NOMO-1 treated with dmso at 0.1 percent for 144 hours (cell line): Measurements from ENCODE around the gene LRTM1.

Experiments
- DNase-seq: peaks from one replicate; lab custom pipeline; 2025; ENCODE audit not compliant: unreplicated experiment; lab: John Stamatoyannopoulos, UW

LRTM1 gene

GRCh38 chr3:54897028-54897711 lies 30.7 kb downstream of the LRTM1 start:
- DNase-seq = no peak

GRCh38 chr3:54895613-54896012 lies 32.2 kb downstream of the LRTM1 start:
- DNase-seq = no peak

- DNase-seq = no peak
Observed at GRCh38 chr3:54892168-54892567, 35.7 kb downstream of the LRTM1 start.

GRCh38 chr3:54891540-54891897 lies 36.3 kb downstream of the LRTM1 start:
- no peak for DNase-seq

DNA sequence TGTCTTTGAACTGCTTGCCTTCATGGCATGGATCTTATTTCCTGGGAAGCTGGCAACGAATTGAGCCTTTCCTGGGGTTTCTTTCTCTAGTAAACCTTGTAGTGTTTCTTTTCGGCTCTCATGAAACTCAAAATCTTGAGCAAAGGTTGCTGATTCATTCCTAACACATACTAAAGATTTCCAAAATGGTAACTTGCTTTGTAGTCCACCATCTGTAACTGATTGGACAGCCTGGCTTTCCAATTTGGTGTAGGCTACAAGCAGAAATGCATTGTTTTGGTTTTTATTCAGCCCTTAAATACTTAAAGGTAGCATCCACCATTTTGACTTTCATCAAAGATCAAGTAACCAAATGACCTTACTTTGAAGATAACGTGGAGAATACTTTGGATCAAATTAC lies 38.1 kb downstream of the LRTM1 start:
- DNase-seq = no peak

- no peak for DNase-seq
Observed at GRCh38 chr3:54888873-54889272, 39.0 kb downstream of the LRTM1 start.

GRCh38 chr3:54888162-54888561 lies 39.7 kb downstream of the LRTM1 start:
- no peak for DNase-seq

DNA sequence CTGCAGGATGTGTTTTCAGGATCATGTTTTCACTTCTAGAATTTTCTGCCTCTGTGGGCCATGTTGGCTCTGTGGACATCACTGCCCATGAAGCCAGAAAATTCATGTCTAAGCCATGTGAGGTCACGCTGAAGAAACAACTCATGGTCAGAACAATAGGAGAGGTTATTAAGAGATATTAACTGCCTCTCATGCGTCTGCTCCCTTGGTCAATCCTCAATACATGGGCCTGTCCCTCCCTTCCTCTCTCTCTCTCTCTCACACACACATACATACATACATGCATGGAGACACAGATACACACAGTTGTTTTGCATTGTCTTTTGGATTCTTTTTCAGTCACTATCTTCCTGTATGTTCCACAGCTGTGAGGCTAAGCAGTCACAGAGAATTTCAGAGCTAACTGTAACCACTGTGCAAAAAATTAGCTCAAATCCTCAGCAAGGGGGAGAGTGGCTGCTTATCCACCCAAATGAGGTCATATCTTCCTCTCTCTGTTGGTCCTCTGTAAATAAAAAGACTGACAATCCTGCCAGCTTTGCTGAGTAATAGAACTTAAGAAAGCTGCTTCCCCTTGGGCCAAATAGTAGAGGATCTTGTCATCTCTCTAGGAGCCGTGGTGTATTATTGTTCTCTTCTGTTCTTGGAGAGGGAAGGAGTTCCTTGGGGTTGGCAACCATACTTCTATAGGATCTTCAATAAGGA lies 45.6 kb downstream of the LRTM1 start:
- DNase-seq = no peak

- DNase-seq = no peak
Observed at GRCh38 chr3:54878145-54878544, 49.7 kb downstream of the LRTM1 start.

DNA sequence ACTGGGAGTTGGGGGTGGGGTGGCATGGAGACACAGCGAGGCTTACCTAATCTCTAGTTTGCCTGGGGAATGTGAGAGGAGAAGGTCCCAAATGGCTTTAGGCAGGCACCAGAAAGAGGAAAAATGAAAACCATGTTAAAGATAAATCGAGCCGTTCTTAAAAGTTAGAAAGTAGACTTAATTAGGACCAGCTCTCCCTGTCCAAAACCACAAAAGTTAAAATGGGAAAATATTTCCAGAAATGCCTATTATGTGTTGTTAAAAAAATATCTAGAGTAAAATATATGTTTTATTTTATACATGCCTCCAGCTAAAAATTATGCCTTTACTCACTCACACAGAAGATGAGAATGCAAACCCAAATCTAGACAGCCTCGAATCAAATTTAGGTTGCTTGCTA lies 50.1 kb downstream of the LRTM1 start:
- DNase-seq = no peak

DNA sequence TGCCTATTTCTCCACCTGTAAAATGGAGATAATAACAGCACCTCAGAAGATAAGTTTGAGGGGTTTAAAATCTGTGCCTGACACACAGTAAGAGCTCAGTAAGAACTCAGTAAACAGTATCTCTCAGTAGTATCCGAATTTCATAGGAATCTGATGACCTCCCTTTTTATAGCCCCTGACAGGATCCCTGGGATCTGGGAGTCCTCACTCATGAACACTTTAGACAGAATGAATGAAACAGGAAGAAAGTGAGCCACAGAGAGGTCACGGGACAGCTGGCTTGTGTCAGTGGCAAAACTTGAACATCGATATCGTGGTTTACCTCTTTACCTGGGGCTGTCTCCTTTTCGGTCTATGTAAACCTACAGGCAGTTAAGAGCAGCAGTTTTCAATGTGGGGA lies 51.2 kb downstream of the LRTM1 start:
- DNase-seq = no peak

- no peak for DNase-seq
Observed at GRCh38 chr3:54875596-54876268, 52.1 kb downstream of the LRTM1 start.

DNA sequence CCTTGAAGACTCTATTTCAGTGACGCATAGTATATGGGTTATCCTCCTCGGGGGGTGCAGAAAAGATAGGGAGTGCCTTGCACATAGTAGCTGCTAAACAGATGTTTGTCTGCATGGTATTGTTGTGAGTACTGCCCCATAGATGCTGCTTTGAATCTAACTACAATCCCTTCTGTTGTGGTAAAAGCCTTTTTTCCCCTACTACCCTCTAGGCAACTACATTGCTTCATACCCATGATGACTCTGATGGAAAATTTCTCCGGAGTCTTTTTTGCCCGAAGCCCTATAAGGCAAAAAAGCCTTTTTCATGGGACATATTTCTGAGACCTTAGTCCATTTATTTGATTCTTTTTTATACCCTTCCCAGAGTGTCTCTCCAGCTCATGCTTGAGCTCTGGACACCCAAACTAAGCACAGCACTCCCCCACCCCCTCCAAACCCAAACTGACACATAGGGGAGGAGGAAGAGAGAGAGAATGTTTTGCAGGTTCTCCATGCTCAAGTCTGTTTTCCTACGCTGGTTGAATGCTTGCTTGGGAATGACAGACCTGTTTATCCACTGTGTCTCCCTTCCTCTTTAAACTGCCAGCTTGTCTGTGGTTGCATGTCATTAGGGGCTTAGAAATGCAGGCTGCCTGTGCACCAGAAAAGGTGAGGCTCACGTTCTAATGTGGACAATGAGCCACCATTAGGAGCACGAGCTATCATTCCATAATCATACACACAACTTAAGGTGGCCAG lies 52.9 kb downstream of the LRTM1 start:
- no peak for DNase-seq

DNA sequence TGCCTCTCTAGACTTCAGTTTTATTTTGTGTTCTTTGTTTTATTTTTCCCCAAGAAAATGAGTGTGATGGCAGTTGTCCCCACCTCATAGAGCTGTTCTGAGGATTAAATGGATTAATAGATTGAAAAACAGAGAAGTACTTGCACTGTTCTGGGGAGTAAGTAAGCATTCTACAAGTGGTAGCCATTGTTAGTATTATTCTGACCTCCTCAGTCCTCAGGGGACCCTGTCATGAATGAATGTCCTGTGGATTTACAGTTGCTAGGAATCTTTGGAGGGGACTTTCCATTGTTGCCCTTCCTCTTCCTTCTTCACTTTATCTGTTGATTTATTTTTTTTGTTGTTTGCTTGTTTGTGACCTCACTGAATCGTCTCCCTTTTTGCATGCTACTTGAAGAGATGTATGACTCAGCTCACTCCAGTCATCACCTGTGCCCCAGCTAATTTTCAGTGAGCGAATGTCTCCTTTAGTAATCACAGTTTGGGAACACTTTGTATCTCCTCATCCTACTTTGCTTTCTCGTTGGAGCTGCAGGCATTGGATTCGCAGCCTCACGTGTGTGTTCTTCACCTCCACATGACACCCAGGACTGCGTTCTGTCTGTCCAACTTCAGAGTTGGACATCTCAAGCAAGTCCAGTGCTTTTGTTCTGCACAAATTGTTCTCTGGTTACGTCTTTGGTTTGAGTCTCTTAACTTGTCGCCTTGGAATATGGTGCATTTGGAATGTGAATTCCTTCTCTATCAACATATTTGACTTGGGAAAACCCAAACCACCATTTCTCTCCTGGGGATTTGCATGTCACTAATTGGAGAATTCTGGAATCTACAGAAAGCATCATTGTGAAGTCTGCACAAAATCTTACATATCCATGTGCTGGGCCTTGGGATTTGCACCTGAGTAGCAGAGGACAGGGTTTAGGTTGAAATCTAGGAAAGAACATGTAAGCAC lies 54.5 kb downstream of the LRTM1 start:
- no peak for DNase-seq

- no peak for DNase-seq
Observed at GRCh38 chr3:54871867-54872266, 56.0 kb downstream of the LRTM1 start.

DNA sequence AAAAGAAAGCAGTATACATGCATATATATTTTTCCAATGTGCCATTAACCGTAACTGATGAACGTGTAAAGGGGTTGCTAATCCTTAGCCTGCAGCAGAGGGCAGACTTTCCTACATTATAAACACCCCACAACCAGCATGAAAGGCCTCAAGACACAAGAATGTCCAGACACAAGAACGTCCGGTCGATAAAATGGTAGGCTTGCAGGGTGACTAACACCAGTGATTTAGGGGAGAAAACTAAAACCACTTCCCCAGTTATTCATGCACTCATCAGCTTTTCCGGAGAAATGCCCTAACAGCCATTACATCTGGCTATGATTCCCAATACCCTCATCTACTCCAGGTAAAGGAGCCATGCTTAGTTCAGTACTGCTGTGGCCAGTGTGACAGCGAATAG lies 57.4 kb downstream of the LRTM1 start:
- peak; percentile 22 for DNase-seq
